Esophagus muscularis mucosa (tissue), 4 donors: ENCODE data around the gene KRTAP12-1. TPM values are rescaled to one million over a fixed set of nuclear protein-coding genes. Genes with fewer than 3 reads are reported as not detected.

Experiments
- DNase-seq: peaks from one replicate; pipeline ENCODE4 v3.0.0-alpha.2; 2017; ENCODE audit errors: extremely low spot score
- H3K27ac ChIP-seq, 4 donors: fragments of 200-600 bp; sonication (generic); replicated peaks in 1 of 4; 1 replicate in 3 of 4; 2 replicates in 1 of 4; pipeline ENCODE4 v1.5.1; 2016 to 2019; ENCODE audit warnings: mild to moderate bottlenecking in 1 of 4
- H3K27me3 ChIP-seq, 4 donors: fragments of 200-600 bp; sonication (generic); one replicate each; pipeline versions ENCODE4 v1.5.1 to v1.6.0; 2016 to 2019
- H3K36me3 ChIP-seq, 4 donors: fragments of 200-600 bp; sonication (generic); one replicate each; pipeline ENCODE4 v1.5.1; 2016 to 2019
- H3K4me1 ChIP-seq, 4 donors: fragments of 200-600 bp; sonication (generic); one replicate each; pipeline ENCODE4 v1.5.1; 2016 to 2019
- H3K4me3 ChIP-seq, 4 donors: fragments of 200-600 bp; sonication (generic); 1 replicate in 2 of 4; 2 replicates in 2 of 4; pipeline ENCODE4 v1.5.1; 2016 to 2019; ENCODE audit warnings: mild to moderate bottlenecking in 4 of 4, moderate library complexity in 1 of 4
- H3K9me3 ChIP-seq, 4 donors: fragments of 200-600 bp; sonication (generic); 1 replicate in 3 of 4; 2 replicates in 1 of 4; pipeline ENCODE4 v1.5.1; 2016 to 2019
- CTCF ChIP-seq, 3 experiments: fragments of 200-600 bp in 2 of 3; fragments of 450-650 bp in 1 of 3; sonication (generic) in 2 of 3; IDR thresholded peaks; one replicate each; pipeline ENCODE4 v1.5.1; 2017 to 2019; ENCODE audit warnings: antibody characterized with exemption in 3 of 3, mild to moderate bottlenecking in 2 of 3, moderate library complexity in 1 of 3
- EP300 ChIP-seq: sonication (generic); formaldehyde crosslinking; IDR thresholded peaks from one replicate; pipeline ENCODE4 v1.6.1; 2017; ENCODE audit warnings: antibody characterized with exemption
- POLR2A ChIP-seq: fragments of 450-650 bp; IDR thresholded peaks from one replicate; pipeline ENCODE4 v1.6.1; 2017; ENCODE audit warnings: antibody characterized with exemption, moderate library complexity, mild to moderate bottlenecking, low read depth
- POLR2AphosphoS5 ChIP-seq, 2 donors: sonication (generic); formaldehyde crosslinking; IDR thresholded peaks; one replicate each; pipeline ENCODE4 v1.6.1; 2017; ENCODE audit warnings: antibody characterized with exemption in 2 of 2
- WGBS: methylation state at CpG from one replicate; pipeline ENCODE4 v1.1.5; 2018; 5-methylcytosine and 5-hydroxymethylcytosine counted together
- intact Hi-C: fragments of 100-400 bp; cut with DNase I; formaldehyde crosslinking; loops from one replicate; pipeline ENCODE4 v1.15.1; 2023
- total RNA-seq, 4 donors: library from RNA; depleted of rRNA; stranded (reverse); fragments of >200 nt; gene quantifications; one replicate each; pipeline versions ENCODE4 v1.1.0 to v1.2.1, GENCODE V29; 2016

KRTAP12-1 gene
- total RNA-seq, 4 donors from 2014 or later: not detected

- H3K4me1 ChIP-seq: peaks cover 0 to 3% (median 2%) of the 10 kb centered on the region in 4 donors
- intact Hi-C loops: no loop called here
- H3K9me3 ChIP-seq: no peaks in the 10 kb centered on the region
- WGBS: 91% methylated on average over 14 of the region's 14 CpGs
- H3K4me3 ChIP-seq: no peak overlapping the region
- no peak overlapping the region for H3K27ac ChIP-seq
- H3K36me3 ChIP-seq: no peaks in the 10 kb centered on the region
- H3K27me3 ChIP-seq: peaks cover 0 to 64% (median 8%) of the 10 kb centered on the region in 4 donors
- no peak for DNase-seq
- TF ChIP-seq CTCF (IDR thresholded peaks at IDR 0.05) (no peak), EP300 (no peak), POLR2A (no peak), POLR2AphosphoS5 (IDR thresholded peaks at IDR 0.05) (no peak)
Measured at GRCh38 chr21:44728716-44729115, 46.8 kb upstream of the KRTAP12-1 start.

- no peak overlapping the region for H3K4me3 ChIP-seq
- no peak overlapping the region for H3K27ac ChIP-seq
- no peak for DNase-seq
- no peak for TF ChIP-seq EP300
- no peak for TF ChIP-seq POLR2AphosphoS5 (IDR thresholded peaks at IDR 0.05)
- no peak for TF ChIP-seq POLR2A
- TF ChIP-seq CTCF (IDR thresholded peaks at IDR 0.05): no peak
- H3K27me3 ChIP-seq: peaks cover 0 to 71% (median 16%) of the 10 kb centered on the region in 4 donors
- H3K9me3 ChIP-seq: no peaks in the 10 kb centered on the region
- WGBS: 74% methylated on average over 7 of the region's 9 CpGs
- intact Hi-C loops: no loop called here
- peaks cover 0 to 11% (median 8%) of the 10 kb centered on the region in 4 donors for H3K4me1 ChIP-seq
- H3K36me3 ChIP-seq: no peaks in the 10 kb centered on the region
Measured at GRCh38 chr21:44727757-44728156, 45.8 kb upstream of the KRTAP12-1 start.

GRCh38 chr21:44727321-44727720 is 45.4 kb upstream of the KRTAP12-1 start:
- TF ChIP-seq POLR2A (no peak), EP300 (no peak), POLR2AphosphoS5 (IDR thresholded peaks at IDR 0.05) (no peak), CTCF (IDR thresholded peaks at IDR 0.05) (no peak)
- no peak overlapping the region for H3K27ac ChIP-seq
- no peaks in the 10 kb centered on the region for H3K9me3 ChIP-seq
- DNase-seq: no peak
- intact Hi-C loops: no loop called here
- 95% methylated on average over 7 of the region's 8 CpGs for WGBS
- H3K4me1 ChIP-seq: peaks cover 0 to 11% (median 8%) of the 10 kb centered on the region in 4 donors
- H3K4me3 ChIP-seq: no peak overlapping the region
- peaks cover 0 to 75% (median 16%) of the 10 kb centered on the region in 4 donors for H3K27me3 ChIP-seq
- H3K36me3 ChIP-seq: no peaks in the 10 kb centered on the region

GRCh38 chr21:44726826-44727225 is 44.9 kb upstream of the KRTAP12-1 start:
- 94% methylated on average over 5 of the region's 6 CpGs for WGBS
- H3K27me3 ChIP-seq: peaks cover 0 to 78% (median 16%) of the 10 kb centered on the region in 4 donors
- H3K4me3 ChIP-seq: no peak overlapping the region
- H3K4me1 ChIP-seq: peaks cover 0 to 11% (median 8%) of the 10 kb centered on the region in 4 donors
- no peak for DNase-seq
- H3K27ac ChIP-seq: no peak overlapping the region
- no peaks in the 10 kb centered on the region for H3K9me3 ChIP-seq
- intact Hi-C loops: no loop called here
- no peaks in the 10 kb centered on the region for H3K36me3 ChIP-seq
- TF ChIP-seq POLR2AphosphoS5 (IDR thresholded peaks at IDR 0.05): no peak
- TF ChIP-seq POLR2A: no peak
- no peak for TF ChIP-seq EP300
- TF ChIP-seq CTCF (IDR thresholded peaks at IDR 0.05): no peak

GRCh38 chr21:44724926-44725325 is 43.0 kb upstream of the KRTAP12-1 start:
- DNase-seq: no peak
- Histone ChIP-seq H3K27ac (no peak overlapping the region), H3K4me3 (no peak overlapping the region), H3K9me3 (no peaks in the 10 kb centered on the region), H3K4me1 (peaks cover 0 to 11% (median 8%) of the 10 kb centered on the region in 4 donors), H3K36me3 (no peaks in the 10 kb centered on the region), H3K27me3 (peaks cover 0 to 86% (median 16%) of the 10 kb centered on the region in 4 donors)
- WGBS: 86% methylated on average over 11 of the region's 14 CpGs
- TF ChIP-seq EP300 (no peak), CTCF (IDR thresholded peaks at IDR 0.05) (no peak), POLR2A (no peak), POLR2AphosphoS5 (IDR thresholded peaks at IDR 0.05) (no peak)
- intact Hi-C loops: no loop called here
